ENCODE results near the gene ANKRD63.

DNA sequence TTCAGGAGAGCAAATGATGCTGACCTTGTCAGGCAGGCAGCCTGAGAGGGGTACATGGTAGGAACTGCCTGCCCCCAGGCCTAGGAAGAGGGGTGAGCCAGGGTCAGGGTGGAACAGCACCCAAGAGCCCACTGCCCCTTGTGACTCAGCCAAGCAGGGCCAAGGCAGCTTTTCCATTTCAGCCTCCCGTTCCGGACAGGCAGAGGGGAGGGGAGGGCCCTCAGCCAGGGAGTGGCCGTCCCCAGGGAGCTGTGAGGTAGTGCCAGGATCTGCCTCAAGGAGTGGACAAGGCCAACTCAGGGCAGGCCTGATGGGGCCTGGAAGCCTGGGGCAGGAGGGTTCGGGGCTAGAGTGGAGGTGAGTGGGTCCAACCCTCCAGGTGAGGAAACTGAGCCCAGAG lies 5.1 kb upstream of the ANKRD63 start:
- TF ChIP-seq SP1 (IDR thresholded peaks at IDR 0.05; ENCODE audit: low read depth, low read length), result no peak
- TF ChIP-seq POLR2AphosphoS5 (IDR thresholded peaks at IDR 0.05; ENCODE audit: low read depth, low read length), result no peak
- no peak for TF ChIP-seq JUN (IDR thresholded peaks at IDR 0.05; ENCODE audit: low read depth, low read length)
- no peak for TF ChIP-seq ZNF274 (IDR thresholded peaks at IDR 0.05; ENCODE audit: borderline replicate concordance, extremely low read depth, low read length)
- TF ChIP-seq CHD2 (IDR thresholded peaks at IDR 0.05; ENCODE audit: low read length), result no peak
- TF ChIP-seq, protein P1, sequence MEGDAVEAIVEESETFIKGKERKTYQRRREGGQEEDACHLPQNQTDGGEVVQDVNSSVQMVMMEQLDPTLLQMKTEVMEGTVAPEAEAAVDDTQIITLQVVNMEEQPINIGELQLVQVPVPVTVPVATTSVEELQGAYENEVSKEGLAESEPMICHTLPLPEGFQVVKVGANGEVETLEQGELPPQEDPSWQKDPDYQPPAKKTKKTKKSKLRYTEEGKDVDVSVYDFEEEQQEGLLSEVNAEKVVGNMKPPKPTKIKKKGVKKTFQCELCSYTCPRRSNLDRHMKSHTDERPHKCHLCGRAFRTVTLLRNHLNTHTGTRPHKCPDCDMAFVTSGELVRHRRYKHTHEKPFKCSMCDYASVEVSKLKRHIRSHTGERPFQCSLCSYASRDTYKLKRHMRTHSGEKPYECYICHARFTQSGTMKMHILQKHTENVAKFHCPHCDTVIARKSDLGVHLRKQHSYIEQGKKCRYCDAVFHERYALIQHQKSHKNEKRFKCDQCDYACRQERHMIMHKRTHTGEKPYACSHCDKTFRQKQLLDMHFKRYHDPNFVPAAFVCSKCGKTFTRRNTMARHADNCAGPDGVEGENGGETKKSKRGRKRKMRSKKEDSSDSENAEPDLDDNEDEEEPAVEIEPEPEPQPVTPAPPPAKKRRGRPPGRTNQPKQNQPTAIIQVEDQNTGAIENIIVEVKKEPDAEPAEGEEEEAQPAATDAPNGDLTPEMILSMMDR (IDR thresholded peaks at IDR 0.05; ENCODE audit: control extremely low read depth in 1 of 3, insufficient read depth in 1 of 3, low read depth in 1 of 3, low read length in 3 of 3), result no peak
- no peak for TF ChIP-seq POLR2A (IDR thresholded peaks at IDR 0.05; ENCODE audit: control extremely low read depth in 1 of 2, low read depth in 2 of 2, low read length in 2 of 2)
- no peak for TF ChIP-seq EP300 (IDR thresholded peaks at IDR 0.05; ENCODE audit: borderline replicate concordance in 1 of 2, low read depth in 2 of 2, low read length in 2 of 2)
- TF ChIP-seq RFX5 (IDR thresholded peaks at IDR 0.05; ENCODE audit: borderline replicate concordance, low read depth, low read length), result no peak
- no peak for TF ChIP-seq CEBPB (IDR thresholded peaks at IDR 0.05; ENCODE audit: low read depth, low read length)
- no peak for TF ChIP-seq JUND (IDR thresholded peaks at IDR 0.05; ENCODE audit: low read length)
- TF ChIP-seq FOSL1 (IDR thresholded peaks at IDR 0.05; ENCODE audit: insufficient read depth, low read depth, low read length), result no peak

All from H1 (cell line).